HCT116 (cell line): ENCODE results near the gene RFLNA. TPM values are rescaled to one million over a fixed set of nuclear protein-coding genes. Genes with fewer than 3 reads are reported as not detected.

Source experiments
- ATAC-seq: fragments of 200-7000 bp; cut with Tn5 transposase; 2 replicates; pipeline ENCODE4 v1.9.1; 2020; ENCODE audit warnings: mild to moderate bottlenecking, moderate library complexity
- BruUV-seq: library from RNA; stranded (reverse); fragments of 400-500 nt; replicated peaks from 2 replicates; lab custom pipeline; 2021; lab: Mats Ljungman, UMichigan
- CTCF ChIA-PET: fragments of 300-600 bp; sonication (Branson Sonifier 250); formaldehyde crosslinking; loops from one replicate; lab custom pipeline; 2021; ENCODE audit warnings: antibody characterized with exemption; lab: Charles Lee
- POLR2A ChIA-PET: fragments of 300-600, 350-600 bp; sonication (Branson Sonifier 250); formaldehyde crosslinking; loops from one replicate; lab custom pipeline; 2021; ENCODE audit warnings: antibody characterized with exemption; lab: Charles Lee
- RAD21 ChIA-PET, 2 experiments: fragments of 300-600 bp; sonication (Branson Sonifier 250); formaldehyde crosslinking; loops; one replicate each; lab custom pipeline; 2023; ENCODE audit warnings: low total read pairs in 2 of 2; ENCODE audit not compliant: uncharacterized antibody in 2 of 2, unreplicated experiment in 2 of 2, low non-redundant PET in 1 of 2; lab: Charles Lee
- DNase-seq: peaks from one replicate; pipeline ENCODE4 v3.0.0-alpha.2; 2010; ENCODE audit warnings: low read depth, low spot score
- H2AFZ ChIP-seq: fragments of 200-600 bp; shearing (Covaris generic), sonication (generic); 2 replicates; pipeline ENCODE4 v1.6.1; 2017; ENCODE audit warnings: low read depth, mixed run types, mixed read lengths, antibody characterized with exemption, low read length; ENCODE audit not compliant: poor library complexity, severe bottlenecking
- H3K27ac ChIP-seq: 2 replicates; pipeline ENCODE4 v1.5.1; 2012; ENCODE audit warnings: low read depth, low read length
- H3K27me3 ChIP-seq: fragments of 200-600 bp; sonication (generic); 2 replicates; pipeline ENCODE4 v1.6.1; 2016; ENCODE audit warnings: mixed run types, low read length, mixed read lengths; ENCODE audit not compliant: insufficient read depth
- H3K36me3 ChIP-seq, 2 experiments: fragments of 200-500 bp in 1 of 2; fragments of 200-600 bp in 1 of 2; sonication (Bioruptor generic) in 1 of 2; sonication (generic) in 1 of 2; 2 replicates each; pipeline versions ENCODE4 v1.5.1 to v1.6.1; 2014 to 2016; ENCODE audit warnings: low read length in 2 of 2, inconsistent platforms in 1 of 2, mixed read lengths in 1 of 2, mixed run types in 1 of 2; ENCODE audit not compliant: insufficient read depth in 2 of 2, control insufficient read depth in 1 of 2
- H3K4me1 ChIP-seq, 2 experiments: fragments of 200-600 bp in 1 of 2; sonication (generic) in 1 of 2; 2 replicates each; pipeline versions ENCODE4 v1.5.1 to v1.6.1; 2012 to 2017; ENCODE audit warnings: low read length in 2 of 2, inconsistent platforms in 1 of 2, mild to moderate bottlenecking in 1 of 2, mixed read lengths in 1 of 2, mixed run types in 1 of 2, moderate library complexity in 1 of 2; ENCODE audit not compliant: insufficient read depth in 2 of 2, control insufficient read depth in 1 of 2
- H3K4me2 ChIP-seq: fragments of 200-600 bp; sonication (generic); 2 replicates; pipeline ENCODE4 v1.6.1; 2017; ENCODE audit warnings: mixed run types, low read length, mixed read lengths
- H3K4me3 ChIP-seq, 2 experiments: fragments of 200-600 bp in 1 of 2; sonication (generic) in 1 of 2; replicated peaks in 1 of 2; 2 replicates each; pipeline ENCODE4 v1.5.1; 2011 to 2016; ENCODE audit warnings: low read length in 2 of 2, control low read depth in 1 of 2, low read depth in 1 of 2, mild to moderate bottlenecking in 1 of 2, mixed read lengths in 1 of 2, mixed run types in 1 of 2
- H3K79me2 ChIP-seq: fragments of 200-600 bp; sonication (generic); 2 replicates; pipeline ENCODE4 v1.6.1; 2017; ENCODE audit warnings: mild to moderate bottlenecking, mixed run types, low read length, moderate library complexity, mixed read lengths; ENCODE audit not compliant: insufficient read depth
- H3K9ac ChIP-seq: fragments of 200-600 bp; sonication (generic); 2 replicates; pipeline ENCODE4 v1.6.1; 2016; ENCODE audit warnings: low read length, mixed read lengths
- H3K9me2 ChIP-seq: fragments of 200-600 bp; sonication (generic), shearing (Covaris generic); 2 replicates; pipeline ENCODE4 v1.6.1; 2017; ENCODE audit warnings: mixed run types, mild to moderate bottlenecking, moderate library complexity; ENCODE audit not compliant: insufficient read depth
- H3K9me3 ChIP-seq, 2 experiments: fragments of 200-500 bp in 1 of 2; fragments of 200-600 bp in 1 of 2; sonication (Bioruptor generic) in 1 of 2; sonication (generic) in 1 of 2; 2 replicates each; pipeline ENCODE4 v1.6.1; 2014 to 2017; ENCODE audit warnings: low read length in 2 of 2, mixed read lengths in 2 of 2, inconsistent platforms in 1 of 2, low read depth in 1 of 2, mild to moderate bottlenecking in 1 of 2, mixed run types in 1 of 2, moderate library complexity in 1 of 2; ENCODE audit not compliant: control insufficient read depth in 1 of 2, insufficient read depth in 1 of 2
- H4K20me1 ChIP-seq: fragments of 200-600 bp; sonication (generic), shearing (Covaris generic); 2 replicates; pipeline ENCODE4 v1.6.1; 2017; ENCODE audit warnings: mixed run types, mild to moderate bottlenecking, moderate library complexity; ENCODE audit not compliant: insufficient read depth
- EGR1 ChIP-seq: IDR thresholded peaks from 2 replicates; pipeline ENCODE4 v1.6.1; 2012; ENCODE audit warnings: low read depth
- EZH2 ChIP-seq: fragments of 200-600 bp; sonication (generic); IDR thresholded peaks from 2 replicates; pipeline ENCODE4 v1.6.1; 2017; ENCODE audit warnings: antibody characterized with exemption, mixed run types
- JUND ChIP-seq: IDR thresholded peaks from 2 replicates; pipeline ENCODE4 v1.6.1; 2012
- POLR2A ChIP-seq: IDR thresholded peaks from 2 replicates; pipeline ENCODE4 v1.7.0; 2011; ENCODE audit warnings: borderline replicate concordance; ENCODE audit not compliant: insufficient read depth, insufficient read length; ENCODE audit errors: extremely low read depth
- POLR2AphosphoS5 ChIP-seq: IDR thresholded peaks from 2 replicates; pipeline ENCODE4 v1.6.1; 2011; ENCODE audit warnings: mild to moderate bottlenecking, low read depth, low read length, moderate library complexity
- RAD21 ChIP-seq: IDR thresholded peaks from 2 replicates; pipeline ENCODE4 v1.6.1; 2012; ENCODE audit warnings: low read depth, mild to moderate bottlenecking
- ZFX ChIP-seq: fragments of 450-650 bp; IDR thresholded peaks from 2 replicates; pipeline ENCODE4 v1.6.1; 2017
- intact Hi-C: fragments of 100-400 bp; cut with micrococcal nuclease; formaldehyde crosslinking; loops from 2 replicates; pipeline ENCODE4 v1.10.0; 2022
- total RNA-seq: library from RNA; stranded (reverse); gene quantifications from one replicate; pipeline ENCODE4 v1.2.1, GENCODE V29; 2021; ENCODE audit not compliant: unreplicated experiment
- TF ChIP-seq, protein P1 (sequence below): IDR thresholded peaks from 2 replicates; pipeline ENCODE4 v1.6.1; 2011; ENCODE audit warnings: mild to moderate bottlenecking, low read length, moderate library complexity; ENCODE audit not compliant: insufficient replicate concordance; ENCODE audit errors: extremely low read depth
- TF ChIP-seq, protein P2 (sequence below): IDR thresholded peaks from 2 replicates; pipeline ENCODE4 v1.6.1; 2012; ENCODE audit warnings: low read depth
- TF ChIP-seq, protein P3 (sequence below), 3 experiments: fragments of 200-600 bp in 1 of 3; sonication (generic) in 1 of 3; IDR thresholded peaks in 2 of 3; conservative IDR thresholded peaks in 1 of 3; 2 replicates each; pipeline ENCODE4 v1.5.1; 2012 to 2017; ENCODE audit warnings: low read depth in 2 of 3, low read length in 2 of 3, antibody characterized with exemption in 1 of 3, borderline replicate concordance in 1 of 3, control low read depth in 1 of 3, mild to moderate bottlenecking in 1 of 3, mixed read lengths in 1 of 3, mixed run types in 1 of 3, moderate library complexity in 1 of 3; ENCODE audit not compliant: insufficient read depth in 1 of 3

Gene RFLNA
- total RNA-seq, 1 experiment from 2014 or later = not detected

DNA sequence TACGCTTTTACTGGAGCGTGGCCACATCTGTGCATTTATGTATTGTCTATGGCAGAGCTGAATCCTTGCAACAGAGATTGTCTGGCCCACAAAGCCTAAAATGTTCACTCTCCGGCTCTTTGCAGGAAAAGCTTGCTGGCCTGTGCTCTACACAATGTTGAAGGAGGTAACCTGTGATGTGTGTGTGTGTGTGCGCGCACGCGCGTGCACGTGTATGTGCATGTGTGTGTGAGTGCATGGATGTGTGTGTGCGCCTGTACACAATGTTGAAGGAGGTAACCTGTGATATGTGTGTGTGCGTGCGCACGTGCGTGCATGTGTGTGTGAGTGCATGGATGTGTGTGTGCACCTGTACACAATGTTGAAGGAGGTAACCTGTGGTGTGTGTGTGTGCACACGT, 62.7 kb downstream of the RFLNA start (continued):
- TF ChIP-seq, protein P1, sequence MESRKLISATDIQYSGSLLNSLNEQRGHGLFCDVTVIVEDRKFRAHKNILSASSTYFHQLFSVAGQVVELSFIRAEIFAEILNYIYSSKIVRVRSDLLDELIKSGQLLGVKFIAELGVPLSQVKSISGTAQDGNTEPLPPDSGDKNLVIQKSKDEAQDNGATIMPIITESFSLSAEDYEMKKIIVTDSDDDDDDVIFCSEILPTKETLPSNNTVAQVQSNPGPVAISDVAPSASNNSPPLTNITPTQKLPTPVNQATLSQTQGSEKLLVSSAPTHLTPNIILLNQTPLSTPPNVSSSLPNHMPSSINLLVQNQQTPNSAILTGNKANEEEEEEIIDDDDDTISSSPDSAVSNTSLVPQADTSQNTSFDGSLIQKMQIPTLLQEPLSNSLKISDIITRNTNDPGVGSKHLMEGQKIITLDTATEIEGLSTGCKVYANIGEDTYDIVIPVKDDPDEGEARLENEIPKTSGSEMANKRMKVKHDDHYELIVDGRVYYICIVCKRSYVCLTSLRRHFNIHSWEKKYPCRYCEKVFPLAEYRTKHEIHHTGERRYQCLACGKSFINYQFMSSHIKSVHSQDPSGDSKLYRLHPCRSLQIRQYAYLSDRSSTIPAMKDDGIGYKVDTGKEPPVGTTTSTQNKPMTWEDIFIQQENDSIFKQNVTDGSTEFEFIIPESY = no peak
- no peak for TF ChIP-seq EGR1
- TF ChIP-seq, protein P2, sequence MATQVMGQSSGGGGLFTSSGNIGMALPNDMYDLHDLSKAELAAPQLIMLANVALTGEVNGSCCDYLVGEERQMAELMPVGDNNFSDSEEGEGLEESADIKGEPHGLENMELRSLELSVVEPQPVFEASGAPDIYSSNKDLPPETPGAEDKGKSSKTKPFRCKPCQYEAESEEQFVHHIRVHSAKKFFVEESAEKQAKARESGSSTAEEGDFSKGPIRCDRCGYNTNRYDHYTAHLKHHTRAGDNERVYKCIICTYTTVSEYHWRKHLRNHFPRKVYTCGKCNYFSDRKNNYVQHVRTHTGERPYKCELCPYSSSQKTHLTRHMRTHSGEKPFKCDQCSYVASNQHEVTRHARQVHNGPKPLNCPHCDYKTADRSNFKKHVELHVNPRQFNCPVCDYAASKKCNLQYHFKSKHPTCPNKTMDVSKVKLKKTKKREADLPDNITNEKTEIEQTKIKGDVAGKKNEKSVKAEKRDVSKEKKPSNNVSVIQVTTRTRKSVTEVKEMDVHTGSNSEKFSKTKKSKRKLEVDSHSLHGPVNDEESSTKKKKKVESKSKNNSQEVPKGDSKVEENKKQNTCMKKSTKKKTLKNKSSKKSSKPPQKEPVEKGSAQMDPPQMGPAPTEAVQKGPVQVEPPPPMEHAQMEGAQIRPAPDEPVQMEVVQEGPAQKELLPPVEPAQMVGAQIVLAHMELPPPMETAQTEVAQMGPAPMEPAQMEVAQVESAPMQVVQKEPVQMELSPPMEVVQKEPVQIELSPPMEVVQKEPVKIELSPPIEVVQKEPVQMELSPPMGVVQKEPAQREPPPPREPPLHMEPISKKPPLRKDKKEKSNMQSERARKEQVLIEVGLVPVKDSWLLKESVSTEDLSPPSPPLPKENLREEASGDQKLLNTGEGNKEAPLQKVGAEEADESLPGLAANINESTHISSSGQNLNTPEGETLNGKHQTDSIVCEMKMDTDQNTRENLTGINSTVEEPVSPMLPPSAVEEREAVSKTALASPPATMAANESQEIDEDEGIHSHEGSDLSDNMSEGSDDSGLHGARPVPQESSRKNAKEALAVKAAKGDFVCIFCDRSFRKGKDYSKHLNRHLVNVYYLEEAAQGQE = no peak
- no peak for TF ChIP-seq RAD21
- TF ChIP-seq POLR2AphosphoS5 = no peak
- TF ChIP-seq POLR2A = no peak

DNA sequence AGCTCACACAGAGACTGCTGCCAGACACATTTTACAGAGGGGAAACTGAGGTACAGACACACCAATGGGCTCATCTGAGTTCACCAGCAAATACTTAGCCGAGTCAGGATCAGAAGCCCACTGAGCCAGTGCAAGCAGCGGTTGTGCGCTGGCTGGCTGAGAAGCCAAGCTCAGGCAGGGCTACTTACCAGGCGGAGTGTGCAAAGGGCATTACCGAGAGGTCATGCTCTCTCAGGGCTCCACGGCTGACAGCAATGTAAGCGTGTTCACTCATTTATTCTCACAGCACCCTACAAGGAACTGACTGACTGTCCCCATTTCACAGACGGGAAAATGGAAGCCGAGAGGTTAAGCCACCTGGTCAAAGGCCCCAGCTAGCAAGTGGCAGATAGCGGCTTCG, 63.7 kb downstream of the RFLNA start:
- intact Hi-C loops = no loop called here
- Histone ChIP-seq H4K20me1 (no peaks in the 10 kb centered on the region), H3K27ac (no peak overlapping the region), H3K9me2 (no peaks in the 10 kb centered on the region), H3K9ac (no peak overlapping the region), H3K36me3 (peaks cover 5 to 17% of the 10 kb centered on the region in 2 experiments; a peak in 3 of 4 replicates), H3K4me2 (no peak overlapping the region), H3K4me1 (no peaks in the 10 kb centered on the region), H3K79me2 (no peaks in the 10 kb centered on the region; the same call in 1 of the 2 replicates), H2AFZ (no peak overlapping the region), H3K27me3 (no peaks in the 10 kb centered on the region), H3K9me3 (no peaks in the 10 kb centered on the region), H3K4me3 (no peak overlapping the region)
- POLR2A ChIA-PET = no interaction called here
- BruUV-seq = no TSS peak
- RAD21 ChIA-PET = no interaction called here
- DNase-seq (no peak), ATAC-seq (no peak)
- CTCF ChIA-PET = no interaction called here
- TF ChIP-seq RAD21 (no peak), ZFX (no peak), JUND (no peak), POLR2A (no peak), EZH2 (no peak)
- TF ChIP-seq, protein P3, sequence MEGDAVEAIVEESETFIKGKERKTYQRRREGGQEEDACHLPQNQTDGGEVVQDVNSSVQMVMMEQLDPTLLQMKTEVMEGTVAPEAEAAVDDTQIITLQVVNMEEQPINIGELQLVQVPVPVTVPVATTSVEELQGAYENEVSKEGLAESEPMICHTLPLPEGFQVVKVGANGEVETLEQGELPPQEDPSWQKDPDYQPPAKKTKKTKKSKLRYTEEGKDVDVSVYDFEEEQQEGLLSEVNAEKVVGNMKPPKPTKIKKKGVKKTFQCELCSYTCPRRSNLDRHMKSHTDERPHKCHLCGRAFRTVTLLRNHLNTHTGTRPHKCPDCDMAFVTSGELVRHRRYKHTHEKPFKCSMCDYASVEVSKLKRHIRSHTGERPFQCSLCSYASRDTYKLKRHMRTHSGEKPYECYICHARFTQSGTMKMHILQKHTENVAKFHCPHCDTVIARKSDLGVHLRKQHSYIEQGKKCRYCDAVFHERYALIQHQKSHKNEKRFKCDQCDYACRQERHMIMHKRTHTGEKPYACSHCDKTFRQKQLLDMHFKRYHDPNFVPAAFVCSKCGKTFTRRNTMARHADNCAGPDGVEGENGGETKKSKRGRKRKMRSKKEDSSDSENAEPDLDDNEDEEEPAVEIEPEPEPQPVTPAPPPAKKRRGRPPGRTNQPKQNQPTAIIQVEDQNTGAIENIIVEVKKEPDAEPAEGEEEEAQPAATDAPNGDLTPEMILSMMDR (IDR thresholded peaks at IDR 0.05 in 2 of 3, conservative IDR thresholded peaks at IDR 0.05 in 1 of 3; ENCODE audit: borderline replicate concordance in 1 of 3, insufficient read depth in 1 of 3, low read depth in 2 of 3, low read length in 2 of 3) = no peak
- TF ChIP-seq, protein P1 = no peak
- TF ChIP-seq, protein P2 = no peak
